Bronchial epithelial cell (primary cell): ENCODE measurements around the gene FBXL7. TPM values are rescaled to one million over a fixed set of nuclear protein-coding genes. Genes with fewer than 3 reads are reported as not detected.

Experiments
- DNase-seq: peaks from one replicate; pipeline ENCODE4 v3.0.0-alpha.2; 2010; ENCODE audit warnings: low read depth
- FAIRE-seq: peaks from 2 replicates; lab custom pipeline; 2011; peaks lifted over from hg19 to GRCh38; lab: Jason Lieb, UNC
- H3K27me3 ChIP-seq: 2 replicates; pipeline ENCODE4 v1.5.1; 2011; ENCODE audit warnings: low read length; ENCODE audit not compliant: control insufficient read depth, insufficient read depth
- H3K36me3 ChIP-seq: 2 replicates; pipeline ENCODE4 v1.5.1; 2011; ENCODE audit warnings: low read length; ENCODE audit not compliant: control insufficient read depth, insufficient read depth
- H3K4me3 ChIP-seq: 2 replicates; pipeline ENCODE4 v1.5.1; 2011; ENCODE audit warnings: mild to moderate bottlenecking, low read depth, low read length, control low read depth
- total RNA-seq: library from RNA; depleted of rRNA; stranded (reverse); fragments of >200 nt; gene quantifications from 2 replicates; pipeline ENCODE4 v1.2.1, GENCODE V29; 2014
- TF ChIP-seq, protein P1 (sequence below): IDR thresholded peaks from 2 replicates; pipeline ENCODE4 v1.5.1; 2011; ENCODE audit warnings: mild to moderate bottlenecking, moderate library complexity, low read length, control low read depth, inconsistent platforms; ENCODE audit not compliant: insufficient read depth, severe bottlenecking

Gene FBXL7
- total RNA-seq, 1 donor from 2014 or later, result 0.26 TPM

DNA sequence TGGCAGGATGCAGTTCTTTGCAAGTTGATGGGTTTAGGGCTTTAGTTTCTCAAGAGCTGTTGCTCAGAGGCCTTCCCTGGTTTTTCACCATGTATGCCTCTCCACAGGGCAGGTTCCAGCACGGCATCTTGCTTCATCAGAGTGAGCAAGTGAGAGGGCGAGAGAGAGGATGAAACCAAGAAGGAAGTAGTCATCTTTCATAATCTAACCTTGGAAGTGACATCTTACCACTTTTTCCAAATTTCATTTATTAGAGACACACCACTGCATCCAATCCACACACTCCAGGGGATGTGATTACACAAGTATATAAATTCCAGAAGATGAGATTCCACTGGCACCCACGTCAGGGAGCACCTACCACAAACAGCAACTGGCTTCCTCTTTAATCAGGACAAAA lies 385.2 kb downstream of the FBXL7 start:
- Histone ChIP-seq H3K4me3 (no peak overlapping the region), H3K27me3 (no peaks in the 10 kb centered on the region), H3K36me3 (no peaks in the 10 kb centered on the region)
- DNase-seq (peak; percentile 85), FAIRE-seq (peak; percentile 52)
- TF ChIP-seq, protein P1, sequence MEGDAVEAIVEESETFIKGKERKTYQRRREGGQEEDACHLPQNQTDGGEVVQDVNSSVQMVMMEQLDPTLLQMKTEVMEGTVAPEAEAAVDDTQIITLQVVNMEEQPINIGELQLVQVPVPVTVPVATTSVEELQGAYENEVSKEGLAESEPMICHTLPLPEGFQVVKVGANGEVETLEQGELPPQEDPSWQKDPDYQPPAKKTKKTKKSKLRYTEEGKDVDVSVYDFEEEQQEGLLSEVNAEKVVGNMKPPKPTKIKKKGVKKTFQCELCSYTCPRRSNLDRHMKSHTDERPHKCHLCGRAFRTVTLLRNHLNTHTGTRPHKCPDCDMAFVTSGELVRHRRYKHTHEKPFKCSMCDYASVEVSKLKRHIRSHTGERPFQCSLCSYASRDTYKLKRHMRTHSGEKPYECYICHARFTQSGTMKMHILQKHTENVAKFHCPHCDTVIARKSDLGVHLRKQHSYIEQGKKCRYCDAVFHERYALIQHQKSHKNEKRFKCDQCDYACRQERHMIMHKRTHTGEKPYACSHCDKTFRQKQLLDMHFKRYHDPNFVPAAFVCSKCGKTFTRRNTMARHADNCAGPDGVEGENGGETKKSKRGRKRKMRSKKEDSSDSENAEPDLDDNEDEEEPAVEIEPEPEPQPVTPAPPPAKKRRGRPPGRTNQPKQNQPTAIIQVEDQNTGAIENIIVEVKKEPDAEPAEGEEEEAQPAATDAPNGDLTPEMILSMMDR, result no peak

DNA sequence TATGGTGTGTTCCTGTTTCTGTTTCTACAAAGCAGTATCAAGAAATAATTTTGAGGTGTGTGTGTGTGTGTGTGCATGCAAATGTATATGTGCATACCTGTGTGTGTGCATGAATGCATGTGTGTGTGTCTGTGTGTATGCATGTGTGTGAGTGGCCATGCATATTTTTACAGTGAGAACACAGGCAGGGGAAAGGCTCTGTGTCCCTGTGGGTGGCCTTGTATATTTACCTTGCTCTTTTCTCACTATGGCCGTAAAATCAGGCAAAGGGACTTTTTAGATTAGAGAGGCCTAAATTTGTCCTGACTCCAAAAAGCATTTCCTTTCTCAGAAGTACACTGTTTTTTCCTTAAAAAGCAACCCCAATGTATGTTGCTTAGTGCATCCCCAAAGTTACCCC lies 386.2 kb downstream of the FBXL7 start:
- H3K4me3 ChIP-seq, result no peak overlapping the region
- FAIRE-seq, result no peak
- TF ChIP-seq, protein P1, result no peak
- H3K27me3 ChIP-seq, result no peaks in the 10 kb centered on the region
- DNase-seq, result no peak
- H3K36me3 ChIP-seq, result no peaks in the 10 kb centered on the region

DNA sequence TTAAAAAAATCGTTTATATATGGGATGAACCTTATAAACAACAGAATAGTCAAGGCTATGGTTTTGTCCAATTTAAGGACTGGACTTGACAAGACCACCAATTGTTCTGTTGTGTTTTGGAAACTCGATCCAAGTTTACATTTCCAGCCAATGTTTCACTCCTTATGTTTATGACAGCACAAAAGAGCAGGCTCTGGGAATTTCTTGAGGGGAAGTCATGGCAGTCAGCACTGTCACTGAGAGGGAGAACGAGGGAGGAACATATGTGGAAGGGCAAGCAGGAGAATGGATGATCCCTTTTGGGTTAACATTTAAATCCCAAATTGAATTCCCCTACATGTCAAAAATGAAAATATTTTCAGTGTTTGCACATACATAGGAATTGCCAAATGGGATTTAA lies 387.1 kb downstream of the FBXL7 start:
- Histone ChIP-seq H3K36me3 (no peaks in the 10 kb centered on the region), H3K4me3 (no peak overlapping the region), H3K27me3 (no peaks in the 10 kb centered on the region)
- no peak for FAIRE-seq
- no peak for DNase-seq
- TF ChIP-seq, protein P1, result no peak

- TF ChIP-seq, protein P1, result no peak
- no peaks in the 10 kb centered on the region for H3K36me3 ChIP-seq
- DNase-seq, result no peak
- no peaks in the 10 kb centered on the region for H3K27me3 ChIP-seq
- H3K4me3 ChIP-seq, result no peak overlapping the region
- FAIRE-seq, result no peak
Measured at GRCh38 chr5:15889001-15889400, 389.0 kb downstream of the FBXL7 start.

DNA sequence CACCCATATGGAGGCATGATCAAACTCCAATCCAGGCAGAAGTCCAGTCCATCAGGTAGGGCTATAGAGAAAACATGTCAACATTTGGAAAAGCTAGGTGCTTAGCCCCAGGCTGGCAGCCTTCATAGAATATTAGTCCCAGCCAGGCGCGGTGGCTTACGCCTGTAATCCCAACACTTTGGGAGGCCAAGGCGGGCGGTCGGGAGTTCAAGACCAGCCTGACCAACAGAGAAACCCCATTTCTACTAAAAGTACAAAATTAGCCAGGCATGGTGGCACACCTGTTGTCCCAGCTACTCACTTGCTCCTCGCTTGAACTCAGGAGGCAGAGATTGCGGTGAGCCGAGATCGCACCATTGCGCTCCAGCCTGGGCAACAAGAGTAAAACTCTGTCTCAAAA lies 393.9 kb downstream of the FBXL7 start:
- no peaks in the 10 kb centered on the region for H3K27me3 ChIP-seq
- TF ChIP-seq, protein P1, result no peak
- H3K36me3 ChIP-seq, result no peaks in the 10 kb centered on the region
- no peak overlapping the region for H3K4me3 ChIP-seq
- FAIRE-seq (no peak), DNase-seq (no peak)

DNA sequence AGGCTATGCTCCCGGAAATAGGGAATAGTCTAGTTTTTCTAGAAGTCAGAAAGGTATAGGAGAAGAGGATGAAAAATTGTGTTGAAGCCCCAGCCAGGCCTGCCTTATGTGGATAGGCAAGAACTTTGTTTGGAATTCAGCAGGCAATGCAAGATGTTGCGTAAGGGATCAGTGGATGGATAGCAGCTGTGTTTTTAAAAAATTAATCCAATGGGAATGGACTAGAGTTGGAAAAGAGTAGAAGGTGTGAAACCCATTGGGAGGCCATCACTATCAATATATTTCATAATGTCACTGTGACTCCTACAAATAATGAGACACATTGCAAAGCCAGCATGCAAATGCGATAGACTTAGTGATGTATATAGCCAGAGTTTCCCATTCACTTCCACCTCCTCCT lies 397.7 kb downstream of the FBXL7 start:
- TF ChIP-seq, protein P1, result no peak

More for the DNA sequence above, 397.7 kb downstream of the FBXL7 start:
- FAIRE-seq (no peak), DNase-seq (no peak)
- Histone ChIP-seq H3K4me3 (no peak overlapping the region), H3K27me3 (no peaks in the 10 kb centered on the region), H3K36me3 (no peaks in the 10 kb centered on the region)
